IPS-NIHi7 (cell line): ENCODE results near the gene ZC3H13.
A peak's percentile ranks its signal among the peaks of the same experiment; 100 is the strongest.

Experiments
- DNase-seq: peaks from one replicate; pipeline ENCODE4 v3.0.0; 2012; ENCODE audit warnings: mixed read lengths; ENCODE audit errors: extremely low spot score

ZC3H13 gene

DNA sequence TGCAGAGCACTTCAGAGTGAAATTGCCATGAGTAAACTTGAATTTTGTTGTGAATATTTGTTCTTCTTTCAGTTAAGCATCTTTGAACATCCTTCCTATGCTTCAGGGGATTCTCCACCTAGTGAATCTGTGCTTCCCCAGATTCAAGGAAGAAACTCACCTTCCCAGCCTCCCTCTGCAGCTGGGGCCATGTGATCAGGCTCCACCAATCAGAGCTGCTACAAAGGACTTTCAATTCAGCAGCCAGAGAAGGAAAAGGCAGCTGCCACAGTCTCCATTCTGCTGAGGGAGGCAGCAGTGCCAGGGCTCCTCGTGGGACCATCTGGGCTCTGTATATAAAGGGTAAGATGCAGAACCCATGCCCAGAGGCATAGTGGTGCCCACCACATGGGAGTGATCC is 111.3 kb downstream of the ZC3H13 start:
- peak; percentile 35 for DNase-seq

DNA sequence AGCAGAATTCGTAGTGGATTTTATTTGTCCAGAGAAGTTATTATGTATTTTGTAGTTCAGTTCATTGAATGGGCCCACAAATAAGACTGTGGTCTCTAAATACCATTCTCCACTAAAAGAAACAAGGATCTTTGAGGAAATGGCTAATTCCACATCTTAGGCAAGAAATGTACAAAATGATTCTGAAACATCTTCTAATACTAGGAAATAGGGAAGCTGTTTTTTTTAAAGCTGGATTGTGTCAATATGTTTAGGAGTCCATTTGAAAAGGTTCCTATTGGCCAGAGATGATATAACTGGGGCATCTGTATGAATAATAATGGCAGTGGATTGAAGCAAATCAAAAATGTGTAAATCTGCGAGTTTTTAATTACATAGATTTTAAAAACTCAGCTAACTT is 112.5 kb downstream of the ZC3H13 start:
- DNase-seq, result no peak

DNA sequence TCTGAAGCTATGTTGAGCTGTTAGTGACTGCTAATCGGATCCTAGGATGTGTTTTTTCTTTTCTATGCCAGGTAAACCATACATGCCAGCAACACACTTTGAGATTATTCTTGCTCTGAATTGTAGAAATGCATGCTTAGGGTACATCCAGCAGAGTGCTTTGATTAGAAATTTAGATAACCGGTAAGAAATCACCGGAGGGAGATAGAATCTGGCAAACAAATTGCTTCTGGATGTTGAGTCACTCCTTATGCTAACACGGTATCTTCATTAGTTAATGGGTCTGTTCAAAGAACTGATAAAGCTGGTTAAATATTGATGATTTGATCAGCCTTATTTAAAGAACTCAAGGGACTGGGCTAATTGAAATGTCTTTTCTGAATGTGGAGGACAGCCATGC is 115.9 kb downstream of the ZC3H13 start:
- DNase-seq, result no peak

DNA sequence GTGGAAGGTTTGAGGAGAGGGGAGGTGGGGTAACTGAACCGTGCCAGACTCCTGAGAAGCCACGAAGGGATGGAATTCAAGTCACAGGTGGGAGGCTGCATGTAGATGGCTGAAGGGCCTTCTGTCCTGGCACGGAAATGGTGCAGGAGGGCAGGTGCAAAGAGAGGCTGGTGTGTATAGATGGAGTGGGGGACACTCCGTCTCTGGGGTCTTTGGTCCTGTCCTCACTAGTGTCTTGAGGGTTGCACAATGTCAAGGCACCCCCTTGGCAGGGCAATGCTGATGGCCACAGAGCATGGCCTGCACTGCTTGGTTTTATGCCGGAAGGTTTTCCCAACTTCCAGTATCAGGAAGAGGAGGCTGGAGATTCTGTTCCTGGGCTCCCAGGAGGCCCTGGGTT is 118.3 kb downstream of the ZC3H13 start:
- no peak for DNase-seq

DNA sequence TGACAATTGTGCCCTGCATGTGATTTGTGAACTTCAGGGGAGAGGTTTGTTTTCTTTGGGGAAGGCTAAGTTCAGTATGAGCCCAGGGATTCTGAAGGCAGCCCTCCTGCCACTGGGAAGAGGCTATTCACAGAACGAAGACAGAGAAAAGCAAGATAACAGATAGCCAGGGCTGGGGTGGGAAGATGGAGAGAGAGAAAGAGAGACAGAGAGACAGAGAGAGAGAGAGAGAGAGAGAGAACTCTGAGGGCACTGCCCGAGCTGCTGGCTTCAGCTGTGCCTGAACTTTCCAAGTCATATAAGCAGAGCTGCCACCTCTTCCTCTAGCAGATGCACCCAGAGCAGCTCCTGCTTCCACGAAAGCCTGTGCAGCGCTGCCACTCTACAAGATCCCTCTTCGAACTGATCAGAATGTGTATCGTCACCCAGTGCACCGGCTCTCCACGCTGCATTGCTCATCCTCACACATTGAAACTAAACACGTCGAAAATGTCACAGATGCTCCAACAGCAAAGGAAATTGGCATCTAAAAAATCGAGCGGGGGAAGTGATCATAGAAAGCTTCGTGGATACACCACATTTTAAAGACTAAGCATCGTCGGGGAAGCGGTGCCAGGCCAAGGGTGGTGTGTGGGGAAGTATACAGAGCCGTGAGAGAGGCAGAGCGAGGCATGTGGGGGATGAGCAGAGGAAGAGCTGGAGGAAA is 119.2 kb downstream of the ZC3H13 start:
- DNase-seq, result no peak

DNA sequence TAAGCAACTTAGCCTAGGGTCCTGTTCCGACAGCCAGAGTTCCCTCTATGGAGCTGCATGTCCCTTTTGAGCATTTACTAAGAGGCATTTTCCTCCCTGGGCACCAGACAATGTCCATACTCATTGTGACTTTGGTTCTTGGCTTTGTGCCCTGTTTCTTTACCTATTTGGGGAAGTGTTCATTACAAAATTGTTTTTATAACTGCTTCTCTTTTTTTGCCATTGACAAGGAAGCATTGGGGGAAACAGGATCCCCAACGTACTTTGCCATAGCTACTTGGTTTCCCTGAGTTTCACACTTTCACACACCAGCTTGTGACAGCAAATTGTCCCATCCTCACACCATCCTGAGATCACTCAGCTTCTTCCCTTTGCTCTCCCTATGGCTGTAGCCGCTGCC is 119.9 kb downstream of the ZC3H13 start:
- no peak for DNase-seq

DNA sequence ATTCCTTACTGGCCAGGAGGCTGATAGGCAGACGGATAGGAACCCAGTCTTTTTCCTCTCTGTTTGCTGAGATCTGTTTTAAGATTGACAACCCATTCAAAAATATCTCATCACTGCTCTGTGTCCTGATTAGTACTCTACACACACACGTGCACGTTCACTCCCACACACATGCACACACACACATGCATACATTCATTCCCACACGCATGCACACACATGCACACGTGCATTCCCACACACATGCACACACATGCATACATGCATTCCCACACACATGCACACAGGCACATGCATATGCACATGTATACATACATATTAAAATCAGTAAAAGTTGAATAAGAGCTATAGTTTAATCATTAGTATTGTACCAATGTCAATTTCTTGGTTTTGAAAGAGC is 120.4 kb downstream of the ZC3H13 start:
- DNase-seq, result no peak

DNA sequence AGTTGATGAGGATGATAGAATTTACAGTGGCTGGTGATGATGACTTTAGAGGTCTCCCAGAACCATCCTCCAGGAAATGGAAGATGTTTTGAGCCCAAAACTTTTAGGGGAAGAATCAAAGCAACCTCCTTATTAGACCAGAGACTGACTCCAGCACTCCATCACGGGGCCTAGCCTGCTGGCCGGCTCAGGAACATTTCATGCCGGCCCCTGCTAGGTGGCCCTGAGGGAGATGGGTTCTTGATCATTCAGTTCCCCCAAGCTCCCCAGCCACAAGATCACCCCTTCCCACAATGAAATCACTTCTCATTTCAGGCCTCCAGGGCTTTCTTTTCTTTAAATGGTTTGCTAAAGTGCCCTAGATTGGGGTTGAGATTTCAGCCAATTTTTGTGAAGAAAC is 121.3 kb downstream of the ZC3H13 start:
- DNase-seq, result no peak

DNA sequence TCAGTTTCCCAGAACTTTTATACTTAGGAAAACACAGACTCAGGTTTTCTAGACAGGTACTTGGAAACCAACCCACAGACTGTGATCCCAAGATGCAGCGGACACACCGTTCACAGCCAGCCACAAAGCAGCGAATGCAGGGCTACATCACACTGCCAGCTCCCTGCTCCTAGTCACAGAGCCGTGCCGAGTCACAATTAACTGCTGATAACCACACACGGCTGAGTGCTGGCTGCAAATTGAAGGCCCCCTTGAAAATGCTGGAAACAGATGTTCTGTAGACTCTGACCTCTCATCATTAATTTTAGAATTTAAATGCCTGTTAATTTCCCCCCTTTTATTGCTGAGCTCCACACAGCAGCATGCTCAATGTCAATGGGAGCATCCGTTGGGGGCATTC is 122.4 kb downstream of the ZC3H13 start:
- DNase-seq, result no peak

DNA sequence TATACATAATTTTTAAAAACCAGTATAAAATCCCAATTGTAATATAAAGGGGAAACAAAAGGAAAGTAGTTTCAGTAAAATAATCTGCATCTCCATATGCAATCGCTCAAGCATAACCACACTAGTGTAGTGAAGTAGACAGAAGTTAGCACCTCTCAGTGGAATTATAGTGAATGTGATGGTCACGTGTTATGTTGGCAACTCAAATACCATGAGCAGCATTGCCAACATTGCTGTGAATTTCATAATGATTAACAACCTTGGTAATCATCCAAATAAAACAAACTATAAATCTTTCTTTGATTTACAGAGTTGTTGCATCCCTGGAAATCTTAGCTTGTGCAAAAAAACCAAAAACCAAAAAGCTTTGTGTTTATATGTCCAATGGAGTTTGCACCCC is 123.7 kb downstream of the ZC3H13 start:
- DNase-seq, result no peak

DNA sequence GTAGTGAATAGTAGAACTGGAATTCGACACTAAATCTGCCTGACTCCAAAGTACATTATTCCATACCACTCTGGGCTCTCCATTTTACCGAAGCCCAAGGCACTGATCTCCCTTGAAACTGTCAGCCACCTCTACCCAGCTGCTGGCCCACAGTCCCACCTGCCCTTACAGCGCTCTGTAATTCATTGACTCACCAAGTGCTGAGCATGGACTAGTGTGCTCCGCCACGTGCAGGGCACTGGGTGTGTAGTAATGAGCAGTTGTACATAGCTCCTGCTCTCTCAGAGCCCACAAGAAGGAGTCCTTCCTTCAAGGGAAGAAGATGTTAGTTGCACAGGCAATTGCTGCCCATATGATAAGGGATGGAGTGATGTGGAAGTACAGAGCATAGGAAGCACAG is 124.4 kb downstream of the ZC3H13 start:
- no peak for DNase-seq

DNA sequence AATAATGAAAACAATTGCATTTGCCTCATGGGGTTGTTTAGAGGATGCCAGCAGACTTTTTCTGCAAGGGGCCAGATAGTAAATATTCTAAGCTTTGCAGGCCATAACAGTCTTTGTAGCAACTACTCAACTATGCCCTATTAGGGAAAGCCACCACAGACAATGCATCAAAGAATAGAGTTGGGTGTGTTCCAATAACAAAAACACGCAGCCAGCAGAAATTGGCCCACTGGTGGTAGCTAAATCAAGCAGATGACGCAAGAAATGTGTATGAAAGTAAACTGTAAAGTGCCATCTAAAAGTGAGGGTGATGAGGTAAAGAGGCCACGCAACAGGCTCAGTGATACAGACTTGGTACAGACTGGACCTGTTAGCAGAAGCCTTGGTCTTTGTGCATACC is 125.8 kb downstream of the ZC3H13 start:
- no peak for DNase-seq

DNA sequence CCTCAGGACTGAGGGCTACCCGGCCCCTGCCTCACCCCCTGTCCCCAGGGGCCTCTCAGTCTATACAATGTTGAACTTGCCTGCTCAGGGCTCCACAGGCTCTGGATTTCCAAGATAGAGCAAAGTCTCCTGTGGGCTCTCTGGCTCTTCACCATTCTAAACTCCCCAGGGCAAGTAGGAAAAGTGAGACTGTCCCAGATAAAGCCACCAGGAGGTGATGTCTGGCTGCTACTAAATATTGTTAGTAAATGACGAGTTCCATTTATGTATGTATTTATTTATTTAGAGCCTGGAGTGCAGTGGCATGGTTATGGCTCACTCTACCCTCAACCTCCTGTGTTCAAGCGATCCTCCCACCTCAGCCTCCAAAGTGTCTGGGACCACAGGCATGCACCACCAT is 127.4 kb downstream of the ZC3H13 start:
- no peak for DNase-seq

DNA sequence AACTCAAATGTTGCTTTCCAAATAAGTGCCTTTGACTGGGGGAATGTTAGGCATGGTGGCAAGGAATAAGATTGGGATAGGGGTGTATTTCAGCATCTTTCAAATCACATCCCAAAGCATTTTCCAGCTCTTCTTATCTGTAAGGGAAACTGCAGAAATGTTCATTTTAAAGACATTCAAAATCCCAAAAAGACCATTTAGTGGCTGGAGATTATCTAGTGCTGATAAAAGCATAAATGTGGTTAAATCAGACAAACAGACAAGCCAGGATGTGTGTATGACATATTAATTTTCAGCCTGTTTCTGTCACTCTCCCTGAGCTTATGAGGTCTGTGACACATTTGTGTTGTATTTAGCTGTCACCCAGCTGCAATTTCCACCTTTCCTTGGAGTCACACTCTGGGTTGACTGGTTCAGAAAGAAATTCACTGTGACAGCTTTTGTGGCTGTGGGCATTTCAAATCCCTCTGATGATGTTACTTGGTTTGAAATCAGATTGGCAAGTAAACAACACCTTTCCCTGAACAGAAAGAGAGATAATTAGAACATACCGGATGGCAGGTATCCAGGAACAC is 131.3 kb downstream of the ZC3H13 start:
- DNase-seq, result no peak

DNA sequence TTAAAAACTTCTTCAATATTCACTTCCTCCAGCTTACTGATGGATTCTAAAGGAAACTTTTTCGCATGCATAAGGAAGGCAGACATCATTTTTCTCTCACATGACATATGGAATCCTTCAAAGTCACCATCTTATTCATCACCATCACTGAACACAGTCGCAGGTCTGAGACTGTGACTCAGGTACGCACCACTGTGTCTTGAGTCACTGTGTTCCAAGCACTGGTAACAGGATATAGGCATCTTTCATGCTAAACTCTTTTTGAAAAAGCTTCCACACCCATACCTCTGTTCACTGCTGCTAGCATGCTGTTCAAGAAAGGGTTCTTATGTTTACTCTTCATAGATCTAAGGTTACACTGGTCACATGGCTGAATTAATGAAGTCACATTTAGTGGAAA is 133.9 kb downstream of the ZC3H13 start:
- no peak for DNase-seq

DNA sequence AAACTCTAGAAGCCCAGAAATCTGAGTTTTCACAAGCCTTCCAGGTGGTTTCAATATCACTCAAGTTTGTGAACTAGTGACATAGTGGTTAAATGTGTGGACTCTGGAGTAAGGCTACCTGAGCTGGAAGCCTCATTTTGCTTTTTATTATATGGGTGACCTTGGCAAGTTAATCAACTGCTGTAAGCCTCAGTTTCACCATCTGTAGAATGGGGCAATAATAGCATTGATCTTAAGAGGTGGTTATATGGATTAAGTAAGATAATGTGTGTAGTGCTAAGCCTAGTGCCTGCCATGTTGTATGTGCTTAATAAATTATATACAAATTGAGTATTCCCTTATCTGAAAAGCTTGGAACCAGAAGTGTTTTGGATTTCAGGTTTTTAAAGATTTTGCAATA is 135.5 kb downstream of the ZC3H13 start:
- no peak for DNase-seq

DNA sequence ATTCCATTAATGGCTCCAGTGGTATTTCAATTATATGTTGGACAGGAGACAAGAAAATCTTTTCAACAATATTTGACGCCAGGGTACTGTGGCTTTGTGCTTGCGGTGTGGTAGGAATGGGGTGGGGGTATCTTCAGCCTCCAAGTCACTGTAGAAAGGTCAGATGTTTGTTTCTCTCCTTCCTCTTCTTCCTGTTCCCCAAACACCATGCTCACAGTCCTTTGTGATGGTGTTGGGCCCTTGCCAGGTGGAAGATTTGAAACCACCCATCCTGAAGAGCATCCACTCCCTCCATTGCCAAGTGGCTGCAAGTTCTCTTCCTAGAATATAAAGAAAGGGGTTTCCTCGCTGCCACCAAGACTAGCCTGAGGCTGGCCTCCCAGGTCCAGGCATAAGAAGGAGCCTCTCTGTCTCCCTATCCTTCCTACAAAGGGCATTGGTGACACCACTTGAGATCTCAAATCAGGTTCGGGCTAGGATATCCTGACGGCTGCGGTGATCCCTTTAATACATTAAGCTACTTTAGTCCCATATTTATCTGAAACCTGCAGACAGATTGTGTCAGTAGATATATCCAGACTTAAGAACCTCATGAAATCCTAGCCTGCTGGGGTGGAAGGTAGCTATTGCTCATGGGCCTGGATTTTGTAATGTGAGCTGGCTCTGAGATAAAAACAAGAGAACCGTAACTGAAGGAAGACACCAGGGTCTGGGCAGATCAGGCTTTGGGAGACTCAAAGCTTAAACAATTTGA is 136.7 kb downstream of the ZC3H13 start:
- DNase-seq, result no peak

DNA sequence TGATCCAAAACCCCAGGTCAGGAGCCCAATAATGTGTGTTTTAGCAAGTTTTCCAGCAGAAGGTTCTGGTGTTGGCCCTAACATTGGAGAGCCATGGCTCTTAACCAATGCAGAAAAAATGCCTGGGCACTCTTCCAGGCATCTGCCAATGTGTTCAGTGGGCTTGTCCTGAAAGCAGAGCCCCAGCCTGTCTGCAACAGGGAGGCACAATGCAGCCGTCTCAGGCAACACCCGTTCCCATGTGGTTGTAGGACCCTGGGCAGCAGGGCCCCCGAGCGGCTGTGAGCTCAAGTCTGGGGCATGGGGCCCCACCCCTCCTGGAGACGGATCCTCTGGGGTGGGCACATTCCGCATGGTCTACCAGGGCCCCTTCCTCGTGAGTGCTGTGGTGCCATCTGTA is 142.9 kb downstream of the ZC3H13 start:
- DNase-seq, result no peak

DNA sequence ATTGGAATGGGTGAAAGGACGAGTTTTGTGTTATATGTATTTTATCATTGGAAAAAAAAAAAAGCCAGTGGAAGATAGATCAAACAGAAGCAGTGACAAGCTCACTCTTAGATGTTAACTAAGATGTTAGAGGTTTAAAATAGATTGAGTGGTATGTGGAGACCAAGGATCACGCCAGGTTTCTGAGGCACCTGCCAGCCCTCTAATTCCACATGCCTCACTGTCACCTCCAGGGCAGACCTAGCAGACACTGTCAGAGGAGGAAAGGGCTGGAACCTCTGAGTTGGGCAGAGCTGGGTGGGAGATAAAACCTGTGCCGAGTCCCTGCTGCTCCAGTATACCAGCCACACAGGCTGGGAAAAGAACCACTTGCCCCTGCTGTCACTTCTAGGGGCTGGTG is 143.5 kb downstream of the ZC3H13 start:
- no peak for DNase-seq

DNA sequence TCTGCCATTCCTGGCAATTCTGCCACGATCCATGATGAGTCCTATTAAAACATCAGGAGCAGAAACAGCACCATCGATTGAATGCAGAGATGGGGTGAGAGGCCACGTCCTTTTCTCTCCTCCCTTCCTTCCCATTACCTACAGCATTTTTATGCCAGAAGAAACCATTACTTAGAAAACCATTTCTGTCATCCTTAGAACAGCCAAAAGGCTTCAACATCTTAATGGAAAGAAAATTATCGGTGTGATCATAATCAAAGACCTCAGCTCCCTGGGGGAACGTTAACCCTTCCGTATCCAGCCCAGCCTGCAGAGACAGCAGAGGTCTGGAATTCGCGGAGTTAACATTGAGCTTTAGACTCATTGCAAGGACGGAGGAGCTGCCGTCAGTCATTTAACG is 145.0 kb downstream of the ZC3H13 start:
- no peak for DNase-seq
